ENCODE data around the gene CDCA8. TPM values are rescaled to one million over a fixed set of nuclear protein-coding genes. Genes with fewer than 3 reads are reported as not detected.
"Not testable (repeated sequence)": the region's sequence is repeated elsewhere in the genome, so short reads cannot be mapped to it uniquely, and the experiment has no call there.

CDCA8 gene
- total and polyA plus RNA-seq, 8 donors, result 0.19 to 0.79 (median 0.44) TPM

GRCh38 chr1:37677808-37678207, 14.5 kb upstream of the CDCA8 start:
- WGBS, 2 donors, result 58 to 62% methylated on average over 5 of the region's 5 CpGs
- ATAC-seq, result no peak
- no peaks in the 10 kb centered on the region for H3K9me3 ChIP-seq

GRCh38 chr1:37680933-37681332, 11.4 kb upstream of the CDCA8 start:
- TF ChIP-seq CTCF (IDR thresholded peaks at IDR 0.05), result no peak
- intact Hi-C loops (cut with DNase I), result loop anchor here in 2 of 3 donors (5.0 to 10.0 kb wide), 3 partner anchors 79 to 226 kb away; no protein-coding TSS in a partner anchor
- Histone ChIP-seq H3K9me3 (no peaks in the 10 kb centered on the region), H3K27me3 (no peaks in the 10 kb centered on the region), H3K4me3 (no peak overlapping the region), H3K27ac (no peak overlapping the region), H3K4me1 (no peaks in the 10 kb centered on the region), H3K36me3 (peaks cover 0 to 7% (median 7%) of the 10 kb centered on the region in 3 donors)
- FAIRE-seq, result no peak
- ATAC-seq, result no peak
- no peak for DNase-seq
- WGBS, 2 donors, result 75 to 83% methylated on average over 3 of the region's 3 CpGs

More at GRCh38 chr1:37677808-37678207, 14.5 kb upstream of the CDCA8 start:
- H3K4me3 ChIP-seq, result no peak overlapping the region
- no peak for FAIRE-seq
- no peak for TF ChIP-seq CTCF (IDR thresholded peaks at IDR 0.05)
- no peaks in the 10 kb centered on the region for H3K36me3 ChIP-seq
- intact Hi-C loops (cut with DNase I), result no loop called here
- no peak overlapping the region for H3K27ac ChIP-seq
- DNase-seq, result no peak
- H3K4me1 ChIP-seq, result no peaks in the 10 kb centered on the region
- no peaks in the 10 kb centered on the region for H3K27me3 ChIP-seq

DNA sequence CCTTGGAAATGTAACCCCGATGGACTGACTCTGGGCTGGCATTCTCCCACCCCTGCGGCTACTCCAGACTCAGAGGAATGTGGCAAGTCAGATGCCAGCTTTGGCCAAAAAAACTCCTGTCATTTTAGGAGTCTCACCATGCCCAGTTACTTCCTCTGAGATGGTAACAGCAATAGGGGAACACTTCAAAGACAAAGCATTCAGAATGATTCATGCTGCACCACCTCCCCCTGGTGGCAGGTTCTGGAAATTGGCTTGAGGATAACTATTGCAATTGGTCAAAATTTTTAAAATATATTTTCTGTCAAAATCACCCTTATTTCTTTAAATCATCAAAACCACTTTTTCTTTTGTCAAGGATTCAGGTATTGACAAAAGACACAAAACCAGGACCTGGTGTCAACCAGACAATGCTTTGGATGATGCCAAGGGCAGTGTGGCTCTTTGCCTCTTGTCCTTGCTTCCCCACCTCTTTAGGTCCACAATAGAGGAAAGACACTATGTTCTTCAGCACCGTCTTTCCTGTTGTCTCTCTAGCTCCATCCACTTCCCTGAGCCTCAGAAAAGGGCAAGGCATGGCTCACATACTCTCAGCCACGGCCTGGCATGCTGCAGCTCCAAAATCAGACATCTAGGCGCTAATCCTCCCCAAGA, 9.9 kb upstream of the CDCA8 start:
- peak; percentile 64 to 90 (median 86) for ATAC-seq
- intact Hi-C loops (cut with DNase I), result loop anchor here in 2 of 3 donors (5.0 to 10.0 kb wide), 3 partner anchors 80 to 228 kb away; no protein-coding TSS in a partner anchor
- WGBS, 2 donors, result 68 to 71% methylated on average over 5 of the region's 5 CpGs

GRCh38 chr1:37684182-37684581, 8.1 kb upstream of the CDCA8 start:
- H3K36me3 ChIP-seq, result peaks cover 0 to 13% (median 11%) of the 10 kb centered on the region in 3 donors
- not testable (repeated sequence) for H3K9me3 ChIP-seq, DNase-seq, H3K27me3 ChIP-seq, FAIRE-seq, H3K27ac ChIP-seq, H3K4me3 ChIP-seq, ATAC-seq, H3K4me1 ChIP-seq
- 89 to 92% methylated on average over 9 of the region's 9 CpGs for WGBS, 2 donors
- intact Hi-C loops (cut with DNase I), result loop anchor here in 2 of 3 donors (5.0 to 10.0 kb wide), 3 partner anchors 82 to 229 kb away; no protein-coding TSS in a partner anchor

More for the DNA sequence above, 9.9 kb upstream of the CDCA8 start:
- TF ChIP-seq CTCF (IDR thresholded peaks at IDR 0.05), result peak; percentile 67 to 85 (median 81)
- H3K27me3 ChIP-seq, result no peaks in the 10 kb centered on the region
- peaks cover 0 to 13% (median 11%) of the 10 kb centered on the region in 3 donors for H3K36me3 ChIP-seq
- no peaks in the 10 kb centered on the region for H3K4me1 ChIP-seq
- DNase-seq, result peak in 5 of 6 donors; percentile 19 to 81 (median 62)
- H3K4me3 ChIP-seq, result no peak overlapping the region
- no peak overlapping the region for H3K27ac ChIP-seq
- peak; percentile 34 for FAIRE-seq
- H3K9me3 ChIP-seq, result no peaks in the 10 kb centered on the region

DNA sequence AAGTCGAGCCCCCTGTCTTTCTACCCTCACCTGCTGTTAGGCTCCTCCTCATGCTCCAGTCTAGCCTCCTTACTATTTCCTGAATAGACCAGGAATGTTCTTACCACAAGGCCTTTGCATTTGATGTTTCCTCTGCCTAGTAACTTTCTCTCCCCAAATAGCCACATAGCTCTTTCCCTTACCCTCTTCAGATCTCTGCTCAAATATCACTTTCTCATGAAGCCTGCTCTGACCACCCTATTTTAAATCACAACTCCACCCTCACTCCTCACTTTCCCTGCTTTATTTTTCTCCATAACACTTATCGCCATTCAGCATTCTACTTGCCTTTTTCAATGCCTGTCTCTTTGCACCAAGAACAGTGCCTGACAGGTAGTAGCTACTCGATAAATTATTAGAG, 6.6 kb upstream of the CDCA8 start:
- 80 to 83% methylated on average over 3 of the region's 3 CpGs for WGBS, 2 donors
- ATAC-seq (no peak), FAIRE-seq (no peak), DNase-seq (no peak)
- peaks cover 0 to 9% (median under 1%) of the 10 kb centered on the region in 3 donors for H3K4me1 ChIP-seq
- no peak overlapping the region for H3K27ac ChIP-seq
- H3K4me3 ChIP-seq, result no peak overlapping the region
- H3K27me3 ChIP-seq, result no peaks in the 10 kb centered on the region
- intact Hi-C loops (cut with DNase I), result loop anchor here in 1 of 3 donors (10.0 kb wide), 1 partner anchor 231 kb away; no protein-coding TSS in a partner anchor
- no peak for TF ChIP-seq CTCF (IDR thresholded peaks at IDR 0.05)
- H3K36me3 ChIP-seq, result peaks cover 0 to 13% (median 11%) of the 10 kb centered on the region in 3 donors
- no peaks in the 10 kb centered on the region for H3K9me3 ChIP-seq

DNA sequence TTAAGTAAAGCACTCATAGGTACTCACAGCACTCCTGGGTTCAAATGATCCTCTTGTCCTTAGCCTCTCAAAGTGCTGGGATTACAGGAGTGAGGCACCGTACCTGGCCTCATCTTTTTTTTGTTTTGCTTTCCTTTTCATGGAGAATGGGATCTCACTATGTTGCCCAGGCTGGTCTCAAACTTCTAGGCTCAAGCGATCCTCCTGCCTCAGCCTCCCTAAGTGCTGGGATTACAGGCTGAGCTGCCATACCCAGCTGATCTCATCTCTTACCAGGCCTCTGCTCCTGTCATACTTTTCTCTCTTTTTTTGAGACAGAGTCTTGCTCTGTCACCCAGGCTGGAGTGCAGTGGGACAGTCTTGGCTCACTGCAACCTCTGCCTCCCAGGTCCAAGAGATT, 4.6 kb upstream of the CDCA8 start:
- not testable (repeated sequence) for FAIRE-seq, H3K9me3 ChIP-seq, H3K4me3 ChIP-seq, H3K27ac ChIP-seq, H3K27me3 ChIP-seq, ATAC-seq, DNase-seq
- H3K4me1 ChIP-seq, result peaks cover 6 to 15% (median 7%) of the 10 kb centered on the region in 3 donors
- peaks cover 0 to 13% (median 11%) of the 10 kb centered on the region in 3 donors for H3K36me3 ChIP-seq
- WGBS, 2 donors, result 94% methylated on average over 2 of the region's 2 CpGs
- intact Hi-C loops (cut with DNase I), result loop anchor here in 1 of 3 donors (10.0 kb wide), 1 partner anchor 233 kb away; no protein-coding TSS in a partner anchor

Measured in pancreas (tissue), 10 donors.